Muscle of leg (tissue), 11 donors: Measurements from ENCODE around the gene SCUBE1. TPM values are rescaled to one million over a fixed set of nuclear protein-coding genes. Genes with fewer than 3 reads are reported as not detected.
"Not testable (repeated sequence)": the region's sequence is repeated elsewhere in the genome, so short reads cannot be mapped to it uniquely, and the experiment has no call there.

ENCODE experiments used
- DNase-seq: peaks from one replicate; pipeline ENCODE4 v3.0.0; 2013
- H3K27ac ChIP-seq: one replicate; pipeline ENCODE4 v1.5.1; 2013; ENCODE audit warnings: mild to moderate bottlenecking, low read length, control low read depth
- H3K27me3 ChIP-seq: one replicate; pipeline ENCODE4 v1.6.1; 2013; ENCODE audit warnings: low read length; ENCODE audit not compliant: control insufficient read depth, insufficient read depth
- H3K36me3 ChIP-seq: one replicate; pipeline ENCODE4 v1.6.1; 2013; ENCODE audit warnings: low read length; ENCODE audit not compliant: control insufficient read depth, insufficient read depth
- H3K4me1 ChIP-seq: one replicate; pipeline ENCODE4 v1.6.1; 2013; ENCODE audit warnings: low read length; ENCODE audit not compliant: control insufficient read depth, insufficient read depth
- H3K4me3 ChIP-seq: one replicate; pipeline ENCODE4 v1.5.1; 2013; ENCODE audit warnings: low read length, control low read depth
- H3K9me3 ChIP-seq: replicated peaks from 2 replicates; pipeline ENCODE4 v1.6.1; 2013; ENCODE audit warnings: low read depth, low read length; ENCODE audit not compliant: control insufficient read depth
- WGBS: methylation state at CpG from one replicate; pipeline ENCODE4 v1.1.5; 2013; ENCODE audit warnings: missing lambda C conversion rate; ENCODE audit not compliant: insufficient coverage; 5-methylcytosine and 5-hydroxymethylcytosine counted together
- polyA plus RNA-seq, 8 donors: library from polyadenylated mRNA; unstranded; fragments of 120-200 nt; gene quantifications; one replicate each; pipeline versions ENCODE4 v1.2.1 to v1.2.3, GENCODE V29; 2013; ENCODE audit warnings: inconsistent platforms in 1 of 8, low replicate concordance in 1 of 8; ENCODE audit not compliant: insufficient read length in 8 of 8, insufficient read depth in 1 of 8
- total RNA-seq: library from RNA; stranded (reverse); fragments of 120-200 nt; gene quantifications from one replicate; pipeline ENCODE4 v1.2.4, GENCODE V29; 2013

SCUBE1 gene
- total and polyA plus RNA-seq, 9 donors, result 0.13 to 2.1 (median 0.45) TPM

GRCh38 chr22:43288378-43288777, 54.8 kb downstream of the SCUBE1 start:
- H3K27me3 ChIP-seq, result peaks cover 16% of the 10 kb centered on the region

GRCh38 chr22:43287441-43287840, 55.7 kb downstream of the SCUBE1 start:
- H3K9me3 ChIP-seq, result no peaks in the 10 kb centered on the region
- peaks cover 16% of the 10 kb centered on the region for H3K27me3 ChIP-seq
- 88% methylated on average over 1 of the region's 4 CpGs for WGBS
- H3K36me3 ChIP-seq, result no peaks in the 10 kb centered on the region
- peaks cover 36% of the 10 kb centered on the region for H3K4me1 ChIP-seq
- DNase-seq, result no peak
- H3K4me3 ChIP-seq, result no peak overlapping the region
- H3K27ac ChIP-seq, result no peak overlapping the region

More at GRCh38 chr22:43288378-43288777, 54.8 kb downstream of the SCUBE1 start:
- Histone ChIP-seq H3K27ac (no peak overlapping the region), H3K9me3 (no peaks in the 10 kb centered on the region), H3K4me1 (peaks cover 46% of the 10 kb centered on the region), H3K36me3 (no peaks in the 10 kb centered on the region), H3K4me3 (no peak overlapping the region)
- DNase-seq, result no peak
- WGBS, result 89% methylated on average over 13 of the region's 16 CpGs

GRCh38 chr22:43281394-43281793, 61.8 kb downstream of the SCUBE1 start:
- no peaks in the 10 kb centered on the region for H3K9me3 ChIP-seq

GRCh38 chr22:43280523-43280886, 62.7 kb downstream of the SCUBE1 start:
- H3K9me3 ChIP-seq, DNase-seq, H3K36me3 ChIP-seq, H3K4me1 ChIP-seq, H3K27ac ChIP-seq, H3K4me3 ChIP-seq: not testable (repeated sequence)
- WGBS, result 78% methylated on average over 2 of the region's 3 CpGs
- peaks cover 21% of the 10 kb centered on the region for H3K27me3 ChIP-seq

More at GRCh38 chr22:43281394-43281793, 61.8 kb downstream of the SCUBE1 start:
- Histone ChIP-seq H3K36me3 (no peaks in the 10 kb centered on the region), H3K27ac (no peak overlapping the region), H3K4me1 (no peaks in the 10 kb centered on the region), H3K4me3 (no peak overlapping the region), H3K27me3 (peaks cover 20% of the 10 kb centered on the region)
- WGBS, result 68% methylated on average over 2 of the region's 2 CpGs
- DNase-seq, result no peak

GRCh38 chr22:43279867-43280522, 63.2 kb downstream of the SCUBE1 start:
- H3K36me3 ChIP-seq, result no peaks in the 10 kb centered on the region
- peaks cover 21% of the 10 kb centered on the region for H3K27me3 ChIP-seq
- H3K4me1 ChIP-seq, result no peaks in the 10 kb centered on the region
- WGBS, result 58% methylated on average over 16 of the region's 20 CpGs
- no peaks in the 10 kb centered on the region for H3K9me3 ChIP-seq
- DNase-seq, result no peak
- H3K4me3 ChIP-seq, result no peak overlapping the region
- no peak overlapping the region for H3K27ac ChIP-seq

GRCh38 chr22:43277987-43278601, 65.1 kb downstream of the SCUBE1 start:
- 50% methylated on average over 9 of the region's 13 CpGs for WGBS
- Histone ChIP-seq H3K27ac (no peak overlapping the region), H3K9me3 (no peaks in the 10 kb centered on the region), H3K36me3 (no peaks in the 10 kb centered on the region), H3K27me3 (peaks cover 19% of the 10 kb centered on the region), H3K4me3 (no peak overlapping the region), H3K4me1 (no peaks in the 10 kb centered on the region)
- DNase-seq, result no peak

- H3K4me3 ChIP-seq, result no peak overlapping the region
- 91% methylated on average over 10 of the region's 10 CpGs for WGBS
- no peaks in the 10 kb centered on the region for H3K4me1 ChIP-seq
- no peak overlapping the region for H3K27ac ChIP-seq
- no peak for DNase-seq
- no peaks in the 10 kb centered on the region for H3K36me3 ChIP-seq
- peaks cover 20% of the 10 kb centered on the region for H3K27me3 ChIP-seq
- no peaks in the 10 kb centered on the region for H3K9me3 ChIP-seq
Observed at GRCh38 chr22:43277091-43277490, 66.1 kb downstream of the SCUBE1 start.

- H3K27me3 ChIP-seq, result peaks cover 15% of the 10 kb centered on the region
- no peak overlapping the region for H3K27ac ChIP-seq
- no peak for DNase-seq
- no peaks in the 10 kb centered on the region for H3K36me3 ChIP-seq
- H3K4me3 ChIP-seq, result no peak overlapping the region
- WGBS, result 75% methylated on average over 9 of the region's 12 CpGs
- H3K4me1 ChIP-seq, result no peaks in the 10 kb centered on the region
- H3K9me3 ChIP-seq, result no peaks in the 10 kb centered on the region
Observed at GRCh38 chr22:43276321-43276720, 66.9 kb downstream of the SCUBE1 start.

- H3K4me1 ChIP-seq, result no peaks in the 10 kb centered on the region
- 64% methylated on average over 19 of the region's 19 CpGs for WGBS
- H3K27me3 ChIP-seq, result peaks cover 15% of the 10 kb centered on the region
- H3K27ac ChIP-seq, result no peak overlapping the region
- H3K9me3 ChIP-seq, result no peaks in the 10 kb centered on the region
- H3K36me3 ChIP-seq, result no peaks in the 10 kb centered on the region
- no peak for DNase-seq
- no peak overlapping the region for H3K4me3 ChIP-seq
Observed at GRCh38 chr22:43275545-43276317, 67.4 kb downstream of the SCUBE1 start.

- 84% methylated on average over 25 of the region's 25 CpGs for WGBS
- Histone ChIP-seq H3K4me1 (no peaks in the 10 kb centered on the region), H3K9me3 (no peaks in the 10 kb centered on the region), H3K4me3 (no peak overlapping the region), H3K27me3 (peaks cover 19% of the 10 kb centered on the region), H3K27ac (no peak overlapping the region), H3K36me3 (no peaks in the 10 kb centered on the region)
- no peak for DNase-seq
Observed at GRCh38 chr22:43274595-43275240, 68.5 kb downstream of the SCUBE1 start.
